Fibroblast of lung (primary cell): ENCODE measurements around the gene VPS4A. TPM values are rescaled to one million over a fixed set of nuclear protein-coding genes. Genes with fewer than 3 reads are reported as not detected.

Experiments
- DNase-seq, 2 donors: peaks; one replicate each; pipeline versions ENCODE4 v3.0.0 to v3.0.0-alpha.2; 2010; ENCODE audit warnings: low read depth in 2 of 2
- H2AFZ ChIP-seq: 2 replicates; pipeline ENCODE4 v1.5.1; 2012; ENCODE audit warnings: low read length, control low read depth, inconsistent platforms
- H3K27ac ChIP-seq: 2 replicates; pipeline ENCODE4 v1.5.1; 2011; ENCODE audit warnings: low read length, control low read depth; ENCODE audit not compliant: insufficient read depth
- H3K27me3 ChIP-seq: 2 replicates; pipeline ENCODE4 v1.5.1; 2011; ENCODE audit warnings: mild to moderate bottlenecking, low read length; ENCODE audit not compliant: control insufficient read depth, insufficient read depth
- H3K36me3 ChIP-seq: 2 replicates; pipeline ENCODE4 v1.5.1; 2011; ENCODE audit warnings: low read length; ENCODE audit not compliant: control insufficient read depth, insufficient read depth
- H3K4me1 ChIP-seq: 2 replicates; pipeline ENCODE4 v1.5.1; 2011; ENCODE audit warnings: low read length; ENCODE audit not compliant: control insufficient read depth, insufficient read depth; ENCODE audit errors: extremely low read depth
- H3K4me2 ChIP-seq: 2 replicates; pipeline ENCODE4 v1.5.1; 2011; ENCODE audit warnings: low read length, control low read depth; ENCODE audit not compliant: insufficient read depth; ENCODE audit errors: extremely low read depth
- H3K4me3 ChIP-seq, 4 experiments: fragments of 200-600 bp in 1 of 4; sonication (generic) in 1 of 4; replicated peaks in 1 of 4; 2 replicates each; pipeline ENCODE4 v1.5.1; 2011 to 2016; ENCODE audit warnings: low read length in 4 of 4, low read depth in 3 of 4, mild to moderate bottlenecking in 3 of 4, control low read depth in 2 of 4, inconsistent platforms in 1 of 4, mixed read lengths in 1 of 4; ENCODE audit not compliant: insufficient read depth in 1 of 4; ENCODE audit errors: control extremely low read depth in 1 of 4
- H3K79me2 ChIP-seq: 2 replicates; pipeline ENCODE4 v1.5.1; 2012; ENCODE audit warnings: mild to moderate bottlenecking, low read length, inconsistent platforms; ENCODE audit not compliant: control insufficient read depth, insufficient read depth
- H3K9ac ChIP-seq: 2 replicates; pipeline ENCODE4 v1.5.1; 2011; ENCODE audit warnings: mild to moderate bottlenecking, low read length, control low read depth; ENCODE audit not compliant: insufficient read depth
- H3K9me3 ChIP-seq: 2 replicates; pipeline ENCODE4 v1.5.1; 2012; ENCODE audit warnings: low read depth, low read length; ENCODE audit not compliant: control insufficient read depth, insufficient read depth
- H4K20me1 ChIP-seq: 2 replicates; pipeline ENCODE4 v1.5.1; 2011; ENCODE audit warnings: low read length; ENCODE audit not compliant: control insufficient read depth, insufficient read depth; ENCODE audit errors: extremely low read depth
- CTCF ChIP-seq, 2 donors: IDR thresholded peaks in 1 of 2; conservative IDR thresholded peaks in 1 of 2; 1 replicate in 1 of 2; 2 replicates in 1 of 2; pipeline ENCODE4 v1.5.1; 2011 to 2012; ENCODE audit warnings: low read length in 2 of 2, control low read depth in 1 of 2, inconsistent platforms in 1 of 2, low read depth in 1 of 2, mild to moderate bottlenecking in 1 of 2
- EZH2 ChIP-seq: IDR thresholded peaks from 2 replicates; pipeline ENCODE4 v1.5.1; 2012; ENCODE audit warnings: low read length, control low read depth, mild to moderate bottlenecking; ENCODE audit errors: missing control alignments
- polyA plus RNA-seq, 2 donors: library from polyadenylated mRNA; depleted of rRNA in 1 of 2; stranded (reverse) in 1 of 2; unstranded in 1 of 2; fragments of >200 nt; gene quantifications; 2 replicates each; pipeline ENCODE4 v1.2.1, GENCODE V29; 2011 to 2012; ENCODE audit warnings: missing spikeins in 1 of 2
- total RNA-seq: library from RNA; depleted of rRNA; stranded (reverse); fragments of >200 nt; gene quantifications from 2 replicates; pipeline ENCODE4 v1.2.1, GENCODE V29; 2014

Gene VPS4A
- total and polyA plus RNA-seq, 2 donors (not counting 1 experiment from before 2014, with no cell fraction given) = 14.5 to 39.8 TPM

- DNase-seq = no peak
- no peaks in the 10 kb centered on the region for H3K9me3 ChIP-seq
- no peak overlapping the region for H3K4me3 ChIP-seq
- no peaks in the 10 kb centered on the region for H3K79me2 ChIP-seq
- H3K4me2 ChIP-seq = no peak overlapping the region
- peaks cover 6% of the 10 kb centered on the region for H3K36me3 ChIP-seq
- H2AFZ ChIP-seq = no peak overlapping the region
- H4K20me1 ChIP-seq = no peaks in the 10 kb centered on the region
- H3K4me1 ChIP-seq = no peaks in the 10 kb centered on the region
- no peak overlapping the region for H3K27ac ChIP-seq
- TF ChIP-seq CTCF (conservative IDR thresholded peaks at IDR 0.05 in 1 of 2, IDR thresholded peaks at IDR 0.05 in 1 of 2; ENCODE audit: low read depth in 1 of 2, low read length in 2 of 2) (no peak), EZH2 (no peak)
- no peaks in the 10 kb centered on the region for H3K27me3 ChIP-seq
- no peak overlapping the region for H3K9ac ChIP-seq
These were observed 37.1 kb downstream of the VPS4A start for GRCh38 chr16:69348222-69348621.

GRCh38 chr16:69349536-69349935 is 38.4 kb downstream of the VPS4A start:
- H3K27ac ChIP-seq = no peak overlapping the region
- H3K27me3 ChIP-seq = no peaks in the 10 kb centered on the region
- no peak overlapping the region for H3K4me2 ChIP-seq
- H3K4me1 ChIP-seq = no peaks in the 10 kb centered on the region
- no peak overlapping the region for H2AFZ ChIP-seq
- no peaks in the 10 kb centered on the region for H3K9me3 ChIP-seq
- no peaks in the 10 kb centered on the region for H3K79me2 ChIP-seq
- DNase-seq = no peak
- no peak overlapping the region for H3K4me3 ChIP-seq
- H3K9ac ChIP-seq = no peak overlapping the region
- H3K36me3 ChIP-seq = peaks cover 5% of the 10 kb centered on the region
- H4K20me1 ChIP-seq = no peaks in the 10 kb centered on the region
- TF ChIP-seq CTCF (conservative IDR thresholded peaks at IDR 0.05 in 1 of 2, IDR thresholded peaks at IDR 0.05 in 1 of 2; ENCODE audit: low read depth in 1 of 2, low read length in 2 of 2) (no peak), EZH2 (no peak)

DNA sequence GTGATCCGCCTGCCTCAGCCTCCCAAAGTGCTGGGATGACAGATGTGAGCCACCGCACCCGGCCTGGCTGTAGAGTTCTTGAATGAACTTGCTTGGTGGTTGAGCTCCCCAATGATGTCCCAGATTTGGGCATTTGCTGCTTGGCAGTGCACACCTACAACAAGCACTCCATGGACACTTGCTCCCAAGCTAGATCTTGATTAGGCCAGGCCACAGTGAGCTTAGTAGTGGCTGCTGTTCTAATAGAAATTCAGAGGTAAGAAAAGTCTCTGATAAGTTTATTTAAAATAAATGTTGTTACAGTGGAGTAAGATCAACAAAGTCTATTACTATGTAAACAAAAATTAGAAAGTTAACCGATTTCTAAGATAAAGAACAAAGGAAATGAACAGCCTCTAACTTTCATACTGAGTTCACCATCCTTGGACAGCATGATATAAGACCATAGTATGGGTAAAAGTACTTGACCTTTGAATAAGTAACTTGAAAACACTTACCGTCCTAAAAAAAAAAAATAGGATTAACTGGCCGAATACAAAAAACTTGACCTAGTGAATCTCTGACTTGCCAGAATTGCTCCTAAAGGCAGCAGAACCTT is 39.5 kb downstream of the VPS4A start:
- TF ChIP-seq EZH2 (no peak), CTCF (conservative IDR thresholded peaks at IDR 0.05 in 1 of 2, IDR thresholded peaks at IDR 0.05 in 1 of 2; ENCODE audit: low read depth in 1 of 2, low read length in 2 of 2) (no peak)
- no peaks in the 10 kb centered on the region for H3K4me1 ChIP-seq
- H2AFZ ChIP-seq = no peak overlapping the region
- no peaks in the 10 kb centered on the region for H3K79me2 ChIP-seq
- no peaks in the 10 kb centered on the region for H3K9me3 ChIP-seq
- H3K4me3 ChIP-seq = no peak overlapping the region
- H3K27me3 ChIP-seq = no peaks in the 10 kb centered on the region
- H3K4me2 ChIP-seq = no peak overlapping the region
- no peaks in the 10 kb centered on the region for H4K20me1 ChIP-seq
- H3K9ac ChIP-seq = no peak overlapping the region
- H3K27ac ChIP-seq = no peak overlapping the region
- no peak for DNase-seq
- peaks cover 5% of the 10 kb centered on the region for H3K36me3 ChIP-seq
